ENCODE measurements around the gene OPTC. TPM values are rescaled to one million over a fixed set of nuclear protein-coding genes. Genes with fewer than 3 reads are reported as not detected.

OPTC gene
- total and polyA plus RNA-seq, 4 donors: not detected

DNA sequence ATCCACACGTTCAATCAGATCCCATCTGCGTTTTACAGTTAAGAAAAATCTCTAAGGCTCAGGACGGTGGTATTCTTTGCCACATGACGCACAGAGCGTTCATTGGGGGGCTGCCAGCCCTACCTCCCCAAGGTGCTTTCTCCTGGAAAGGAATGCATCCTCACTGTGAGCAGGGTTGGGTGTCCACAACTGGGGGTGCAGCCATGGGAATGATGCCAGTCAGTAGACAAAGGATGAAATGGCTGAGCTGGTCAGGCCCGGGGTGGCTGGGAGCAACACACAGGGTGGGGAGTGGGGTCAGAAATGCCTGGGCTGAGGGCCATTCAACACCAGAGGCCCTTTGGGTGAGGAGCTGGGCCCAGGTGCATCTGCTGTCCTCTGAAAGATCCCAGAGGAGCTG lies 25.9 kb downstream of the OPTC start:
- Histone ChIP-seq H3K27ac (ENCODE audit: low read depth in 1 of 2, low read length in 1 of 2) (no peak overlapping the region), H3K9me3 (ENCODE audit: control insufficient read depth in 4 of 4, insufficient read depth in 3 of 4, low read length in 3 of 4) (no peaks in the 10 kb centered on the region), H3K4me3 (no peak overlapping the region), H3K4me1 (ENCODE audit: control insufficient read depth in 5 of 5, insufficient read depth in 5 of 5, low read length in 5 of 5) (peaks cover 0 to 11% (median 4%) of the 10 kb centered on the region in 5 donors), H3K9ac (ENCODE audit: insufficient read depth in 1 of 2, low read length in 2 of 2) (no peak overlapping the region), H3K36me3 (ENCODE audit: control insufficient read depth in 4 of 4, insufficient read depth in 4 of 4, low read length in 4 of 4) (no peaks in the 10 kb centered on the region), H3K27me3 (ENCODE audit: control insufficient read depth in 3 of 3, insufficient read depth in 3 of 3, low read length in 2 of 3) (no peaks in the 10 kb centered on the region)
- ATAC-seq (ENCODE audit: insufficient read depth, low FRiP score): no peak
- TF ChIP-seq, protein P1, sequence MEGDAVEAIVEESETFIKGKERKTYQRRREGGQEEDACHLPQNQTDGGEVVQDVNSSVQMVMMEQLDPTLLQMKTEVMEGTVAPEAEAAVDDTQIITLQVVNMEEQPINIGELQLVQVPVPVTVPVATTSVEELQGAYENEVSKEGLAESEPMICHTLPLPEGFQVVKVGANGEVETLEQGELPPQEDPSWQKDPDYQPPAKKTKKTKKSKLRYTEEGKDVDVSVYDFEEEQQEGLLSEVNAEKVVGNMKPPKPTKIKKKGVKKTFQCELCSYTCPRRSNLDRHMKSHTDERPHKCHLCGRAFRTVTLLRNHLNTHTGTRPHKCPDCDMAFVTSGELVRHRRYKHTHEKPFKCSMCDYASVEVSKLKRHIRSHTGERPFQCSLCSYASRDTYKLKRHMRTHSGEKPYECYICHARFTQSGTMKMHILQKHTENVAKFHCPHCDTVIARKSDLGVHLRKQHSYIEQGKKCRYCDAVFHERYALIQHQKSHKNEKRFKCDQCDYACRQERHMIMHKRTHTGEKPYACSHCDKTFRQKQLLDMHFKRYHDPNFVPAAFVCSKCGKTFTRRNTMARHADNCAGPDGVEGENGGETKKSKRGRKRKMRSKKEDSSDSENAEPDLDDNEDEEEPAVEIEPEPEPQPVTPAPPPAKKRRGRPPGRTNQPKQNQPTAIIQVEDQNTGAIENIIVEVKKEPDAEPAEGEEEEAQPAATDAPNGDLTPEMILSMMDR (IDR thresholded peaks at IDR 0.05; ENCODE audit: control extremely low read depth, extremely low read depth): no peak
- DNase-seq: no peak
- 96 to 97% methylated on average over 6 of the region's 6 CpGs for WGBS, 2 donors

DNA sequence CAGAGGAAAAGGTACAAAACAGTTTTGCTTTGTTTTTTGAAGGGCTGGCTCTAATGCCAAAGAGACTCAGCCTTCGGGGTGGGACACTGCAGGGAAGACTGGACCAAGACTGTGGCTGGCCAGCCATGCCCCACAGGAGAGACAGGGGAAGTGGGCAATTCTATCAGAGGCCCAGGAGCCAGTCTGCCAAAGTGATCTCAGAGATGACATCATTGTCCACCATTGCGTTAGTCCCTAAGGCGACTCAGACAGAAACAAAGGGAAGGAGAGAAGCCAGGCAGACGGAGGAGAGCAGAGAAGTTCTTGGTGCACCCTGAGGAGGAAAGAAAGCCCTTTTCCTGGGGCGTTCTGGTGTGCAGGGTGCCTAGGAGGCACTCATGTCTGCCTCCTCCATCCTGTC lies 26.4 kb downstream of the OPTC start:
- H3K4me1 ChIP-seq (ENCODE audit: control insufficient read depth in 5 of 5, insufficient read depth in 5 of 5, low read length in 5 of 5): peaks cover 0 to 11% (median 4%) of the 10 kb centered on the region in 5 donors
- H3K9ac ChIP-seq (ENCODE audit: insufficient read depth in 1 of 2, low read length in 2 of 2): no peak overlapping the region
- ATAC-seq (ENCODE audit: insufficient read depth, low FRiP score) (no peak), DNase-seq (no peak)
- no peak overlapping the region for H3K27ac ChIP-seq (ENCODE audit: low read depth in 1 of 2, low read length in 1 of 2)
- H3K27me3 ChIP-seq (ENCODE audit: control insufficient read depth in 3 of 3, insufficient read depth in 3 of 3, low read length in 2 of 3): no peaks in the 10 kb centered on the region
- H3K9me3 ChIP-seq (ENCODE audit: control insufficient read depth in 4 of 4, insufficient read depth in 3 of 4, low read length in 3 of 4): no peaks in the 10 kb centered on the region
- H3K4me3 ChIP-seq: no peak overlapping the region
- 65 to 79% methylated on average over 5 of the region's 5 CpGs for WGBS, 2 donors
- TF ChIP-seq, protein P1 (IDR thresholded peaks at IDR 0.05; ENCODE audit: control extremely low read depth, extremely low read depth): no peak
- no peaks in the 10 kb centered on the region for H3K36me3 ChIP-seq (ENCODE audit: control insufficient read depth in 4 of 4, insufficient read depth in 4 of 4, low read length in 4 of 4)

DNA sequence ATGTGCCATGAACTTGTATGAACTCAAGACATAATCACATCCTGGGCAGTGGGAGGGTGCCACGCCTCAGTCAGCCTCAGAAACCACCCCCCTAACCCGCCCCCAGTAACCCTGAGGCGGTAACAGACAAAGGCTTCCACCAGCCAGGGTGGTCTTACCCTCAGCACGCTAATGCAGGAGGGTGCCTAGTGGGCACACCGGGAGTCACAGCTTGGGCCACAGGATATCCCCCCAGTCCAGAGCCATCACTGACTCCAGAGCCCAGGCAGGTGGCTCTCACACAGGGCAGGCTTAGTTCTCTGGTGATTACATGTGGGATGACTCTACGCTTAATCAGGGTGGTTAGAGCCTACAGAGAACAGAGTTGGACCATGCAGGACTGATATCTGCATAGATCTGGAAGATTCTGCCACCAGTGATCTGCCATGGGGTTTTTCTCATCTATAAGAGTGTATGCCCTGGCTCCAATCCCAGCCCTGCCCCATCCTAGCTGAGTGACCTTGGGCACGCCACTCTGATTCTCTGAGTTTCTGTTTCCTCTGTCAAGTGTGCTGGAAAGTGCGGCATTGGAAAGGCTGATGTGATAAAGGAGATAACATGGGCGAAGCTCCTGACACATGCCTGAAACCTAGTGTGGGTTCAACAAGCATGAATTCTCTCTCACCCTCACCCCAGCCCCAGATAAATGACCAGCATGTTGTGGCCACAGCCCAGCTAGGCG lies 27.3 kb downstream of the OPTC start:
- TF ChIP-seq, protein P1 (IDR thresholded peaks at IDR 0.05; ENCODE audit: control extremely low read depth, extremely low read depth): no peak
- no peak overlapping the region for H3K4me3 ChIP-seq
- H3K27me3 ChIP-seq (ENCODE audit: control insufficient read depth in 3 of 3, insufficient read depth in 3 of 3, low read length in 2 of 3): no peaks in the 10 kb centered on the region
- no peaks in the 10 kb centered on the region for H3K36me3 ChIP-seq (ENCODE audit: control insufficient read depth in 4 of 4, insufficient read depth in 4 of 4, low read length in 4 of 4)
- H3K9ac ChIP-seq (ENCODE audit: insufficient read depth in 1 of 2, low read length in 2 of 2): no peak overlapping the region
- DNase-seq (no peak), ATAC-seq (ENCODE audit: insufficient read depth, low FRiP score) (no peak)
- H3K9me3 ChIP-seq (ENCODE audit: control insufficient read depth in 4 of 4, insufficient read depth in 3 of 4, low read length in 3 of 4): no peaks in the 10 kb centered on the region
- peaks cover 0 to 11% (median 4%) of the 10 kb centered on the region in 5 donors for H3K4me1 ChIP-seq (ENCODE audit: control insufficient read depth in 5 of 5, insufficient read depth in 5 of 5, low read length in 5 of 5)
- H3K27ac ChIP-seq (ENCODE audit: low read depth in 1 of 2, low read length in 1 of 2): no peak overlapping the region
- WGBS, 2 donors: 79 to 85% methylated on average over 10 of the region's 10 CpGs

DNA sequence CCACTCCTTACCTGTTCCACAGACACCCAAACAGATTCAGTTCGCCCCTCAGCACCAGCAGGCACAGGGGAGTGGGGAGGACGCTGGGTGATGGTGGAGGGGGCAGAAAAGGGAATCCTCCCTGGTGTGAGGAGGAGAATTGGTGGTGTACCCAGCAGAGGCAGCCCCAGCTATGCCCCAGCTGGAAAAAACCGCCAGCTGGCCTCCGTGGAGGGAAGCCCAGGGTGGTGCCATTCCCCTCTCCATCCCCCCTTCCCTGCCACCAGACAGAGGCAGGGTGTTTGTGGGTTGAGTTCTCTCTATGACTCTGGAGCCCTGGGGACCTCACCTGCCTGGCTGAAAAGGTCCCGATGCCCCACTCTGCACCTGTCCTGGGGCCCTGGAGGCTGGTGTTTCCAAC lies 27.9 kb downstream of the OPTC start:
- DNase-seq: no peak
- H3K9ac ChIP-seq (ENCODE audit: insufficient read depth in 1 of 2, low read length in 2 of 2): no peak overlapping the region

More for the DNA sequence above, 27.9 kb downstream of the OPTC start:
- TF ChIP-seq, protein P1 (IDR thresholded peaks at IDR 0.05; ENCODE audit: control extremely low read depth, extremely low read depth): no peak
- Histone ChIP-seq H3K27me3 (ENCODE audit: control insufficient read depth in 3 of 3, insufficient read depth in 3 of 3, low read length in 2 of 3) (no peaks in the 10 kb centered on the region), H3K4me3 (no peak overlapping the region), H3K9me3 (ENCODE audit: control insufficient read depth in 4 of 4, insufficient read depth in 3 of 4, low read length in 3 of 4) (no peaks in the 10 kb centered on the region), H3K4me1 (ENCODE audit: control insufficient read depth in 5 of 5, insufficient read depth in 5 of 5, low read length in 5 of 5) (peaks cover 0 to 12% (median 4%) of the 10 kb centered on the region in 5 donors), H3K36me3 (ENCODE audit: control insufficient read depth in 4 of 4, insufficient read depth in 4 of 4, low read length in 4 of 4) (no peaks in the 10 kb centered on the region), H3K27ac (ENCODE audit: low read depth in 1 of 2, low read length in 1 of 2) (no peak overlapping the region)
- ATAC-seq (ENCODE audit: insufficient read depth, low FRiP score): no peak
- 78 to 83% methylated on average over 5 of the region's 5 CpGs for WGBS, 2 donors
